ENCODE data around the gene SLCO1C1. TPM values are rescaled to one million over a fixed set of nuclear protein-coding genes. Genes with fewer than 3 reads are reported as not detected.

The SLCO1C1 gene
- total and polyA plus RNA-seq, 2 of the 4 experiments (the other 2 are of a cell fraction) = not detected

DNA sequence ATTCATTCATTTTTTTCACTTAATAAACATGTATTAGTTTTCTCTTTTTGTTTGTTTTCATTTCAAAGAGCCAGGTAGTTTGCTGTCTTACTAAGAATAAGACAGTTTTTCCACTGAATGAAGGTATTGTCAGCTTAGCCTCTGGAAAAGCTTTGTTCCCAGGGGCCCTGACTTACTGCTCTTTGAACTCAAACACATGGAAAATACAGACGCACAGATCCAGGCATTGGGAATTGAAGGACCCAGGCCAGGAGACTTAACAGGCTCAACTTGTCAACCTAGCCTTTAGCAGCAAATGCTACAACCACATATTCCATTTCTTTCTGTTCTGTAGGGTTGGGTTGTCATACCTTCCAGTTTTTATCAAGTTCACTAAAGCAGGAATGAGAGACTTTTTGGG is 38.5 kb upstream of the SLCO1C1 start:
- Histone ChIP-seq H2BK15ac (ENCODE audit: low read depth, low read length) (no peak overlapping the region), H2AFZ (replicated peaks; ENCODE audit: low read length, poor library complexity) (no peak overlapping the region), H3K36me3 (ENCODE audit: control insufficient read depth, insufficient read depth, low read length) (peaks cover 4% of the 10 kb centered on the region), H3K4me3 (ENCODE audit: insufficient read depth, low read depth, low read length) (no peak overlapping the region), H2AK9ac (replicated peaks; ENCODE audit: low read depth, low read length, poor library complexity) (no peak overlapping the region), H4K91ac (ENCODE audit: insufficient read depth, low read depth, low read length) (no peak overlapping the region), H2BK5ac (ENCODE audit: low read depth, low read length, poor library complexity, severe bottlenecking) (no peak overlapping the region), H3K18ac (ENCODE audit: low read depth, low read length) (no peak overlapping the region), H3K4ac (ENCODE audit: low read depth, low read length) (no peak overlapping the region), H4K5ac (ENCODE audit: low read depth, low read length) (no peak overlapping the region), H2BK120ac (ENCODE audit: low read depth, low read length) (no peak overlapping the region), H3K9me3 (ENCODE audit: control insufficient read depth, insufficient read depth, low read length) (peaks cover 4% of the 10 kb centered on the region; the same call in 1 of the 2 replicates), H3K27ac (ENCODE audit: insufficient read depth, low read length) (no peak overlapping the region), H4K8ac (ENCODE audit: low read depth in 2 of 2, low read length in 2 of 2) (no peak overlapping the region), H3K4me1 (ENCODE audit: control insufficient read depth, insufficient read depth, low read length) (no peaks in the 10 kb centered on the region), H3K23ac (ENCODE audit: low read depth, low read length) (no peak overlapping the region), H3K9me1 (ENCODE audit: insufficient read depth, low read length) (no peaks in the 10 kb centered on the region), H3K27me3 (ENCODE audit: control insufficient read depth, insufficient read depth, low read length) (no peaks in the 10 kb centered on the region), H3K56ac (ENCODE audit: extremely low read depth, insufficient read depth, low read length) (no peak overlapping the region), H3K79me1 (ENCODE audit: low read depth in 1 of 2, low read length in 2 of 2) (no peaks in the 10 kb centered on the region), H3K14ac (replicated peaks; ENCODE audit: low read depth, low read length) (no peak overlapping the region), H4K20me1 (ENCODE audit: insufficient read depth, low read length) (no peaks in the 10 kb centered on the region), H2BK20ac (ENCODE audit: low read depth, low read length) (no peak overlapping the region), H3K4me2 (ENCODE audit: low read depth, low read length) (no peak overlapping the region), H2AK5ac (ENCODE audit: low read depth, low read length) (no peak overlapping the region), H3K9ac (ENCODE audit: low read depth, low read length) (no peak overlapping the region)
- DNase-seq (no peak), ATAC-seq (ENCODE audit: low read depth) (no peak)
- POLR2A ChIA-PET (ENCODE audit: unreplicated experiment) = no interaction called here
- BruUV-seq (replicated peaks) = no TSS peak
- intact Hi-C loops (cut with micrococcal nuclease) (no loop called here), dilution Hi-C loops (cut with HindIII; ENCODE audit: low sequenced_read_pairs, unreplicated experiment) (no loop called here), in situ Hi-C loops (cut with MboI; ENCODE audit: low sequenced_read_pairs) (no loop called here)
- WGBS, 2 experiments (ENCODE audit: extremely low coverage in 2 of 2, insufficient read length in 1 of 2) = no CpG with 5 or more reads among the region's 1 CpG
- TF ChIP-seq CEBPB (IDR thresholded peaks at IDR 0.05; ENCODE audit: low read depth, low read length) (no peak), MXI1 (IDR thresholded peaks at IDR 0.05; ENCODE audit: borderline replicate concordance, low read depth, low read length) (no peak), MAZ (IDR thresholded peaks at IDR 0.05; ENCODE audit: borderline replicate concordance, low read depth, low read length) (no peak)
- TF ChIP-seq, protein P1, sequence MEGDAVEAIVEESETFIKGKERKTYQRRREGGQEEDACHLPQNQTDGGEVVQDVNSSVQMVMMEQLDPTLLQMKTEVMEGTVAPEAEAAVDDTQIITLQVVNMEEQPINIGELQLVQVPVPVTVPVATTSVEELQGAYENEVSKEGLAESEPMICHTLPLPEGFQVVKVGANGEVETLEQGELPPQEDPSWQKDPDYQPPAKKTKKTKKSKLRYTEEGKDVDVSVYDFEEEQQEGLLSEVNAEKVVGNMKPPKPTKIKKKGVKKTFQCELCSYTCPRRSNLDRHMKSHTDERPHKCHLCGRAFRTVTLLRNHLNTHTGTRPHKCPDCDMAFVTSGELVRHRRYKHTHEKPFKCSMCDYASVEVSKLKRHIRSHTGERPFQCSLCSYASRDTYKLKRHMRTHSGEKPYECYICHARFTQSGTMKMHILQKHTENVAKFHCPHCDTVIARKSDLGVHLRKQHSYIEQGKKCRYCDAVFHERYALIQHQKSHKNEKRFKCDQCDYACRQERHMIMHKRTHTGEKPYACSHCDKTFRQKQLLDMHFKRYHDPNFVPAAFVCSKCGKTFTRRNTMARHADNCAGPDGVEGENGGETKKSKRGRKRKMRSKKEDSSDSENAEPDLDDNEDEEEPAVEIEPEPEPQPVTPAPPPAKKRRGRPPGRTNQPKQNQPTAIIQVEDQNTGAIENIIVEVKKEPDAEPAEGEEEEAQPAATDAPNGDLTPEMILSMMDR (conservative IDR thresholded peaks at IDR 0.05; ENCODE audit: low read depth, low read length) = no peak
- TF ChIP-seq, protein P2, sequence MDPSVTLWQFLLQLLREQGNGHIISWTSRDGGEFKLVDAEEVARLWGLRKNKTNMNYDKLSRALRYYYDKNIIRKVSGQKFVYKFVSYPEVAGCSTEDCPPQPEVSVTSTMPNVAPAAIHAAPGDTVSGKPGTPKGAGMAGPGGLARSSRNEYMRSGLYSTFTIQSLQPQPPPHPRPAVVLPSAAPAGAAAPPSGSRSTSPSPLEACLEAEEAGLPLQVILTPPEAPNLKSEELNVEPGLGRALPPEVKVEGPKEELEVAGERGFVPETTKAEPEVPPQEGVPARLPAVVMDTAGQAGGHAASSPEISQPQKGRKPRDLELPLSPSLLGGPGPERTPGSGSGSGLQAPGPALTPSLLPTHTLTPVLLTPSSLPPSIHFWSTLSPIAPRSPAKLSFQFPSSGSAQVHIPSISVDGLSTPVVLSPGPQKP (IDR thresholded peaks at IDR 0.05; ENCODE audit: borderline replicate concordance, low read depth, low read length) = no peak
- CTCF ChIA-PET = no interaction called here

Measured in IMR-90 (cell line).